Measurements from ENCODE around the gene SPTB. TPM values are rescaled to one million over a fixed set of nuclear protein-coding genes. Genes with fewer than 3 reads are reported as not detected.

SPTB gene
- total RNA-seq, 1 experiment from 2014 or later: 0.13 TPM

- Histone ChIP-seq H3K9me3 (ENCODE audit: control insufficient read depth, insufficient read depth, low read depth, low read length) (no peaks in the 10 kb centered on the region), H3K36me3 (ENCODE audit: control insufficient read depth, insufficient read depth, low read length) (no peaks in the 10 kb centered on the region), H3K27me3 (ENCODE audit: control insufficient read depth, insufficient read depth, low read length) (no peaks in the 10 kb centered on the region), H3K4me1 (ENCODE audit: control insufficient read depth, insufficient read depth, low read length) (peaks cover 3% of the 10 kb centered on the region; the same call in 1 of the 2 replicates), H3K27ac (ENCODE audit: low read length) (no peak overlapping the region), H3K4me3 (ENCODE audit: low read depth in 2 of 2, low read length in 2 of 2) (no peak overlapping the region)
- CTCF ChIA-PET: interaction anchor here (0.6 kb wide), 1 partner anchor 35 kb away, joined by 6 read pairs; no protein-coding TSS in a partner anchor
- in situ Hi-C loops (cut with HindIII; ENCODE audit: low pct_unique_long_range_greater_than_20kb, low sequenced_read_pairs): no loop called here
- no peak for TF ChIP-seq REST (IDR thresholded peaks at IDR 0.05; ENCODE audit: insufficient read depth in 1 of 2, low read depth in 2 of 2, low read length in 1 of 2)
- no peak for ATAC-seq
- intact Hi-C loops (cut with micrococcal nuclease; ENCODE audit: unreplicated experiment): no loop called here
- no TSS peak for BruUV-seq (replicated peaks)
- POLR2A ChIA-PET: no interaction called here
- no peak for DNase-seq (ENCODE audit: low read depth, low spot score)
These were observed 121.6 kb downstream of the SPTB start for GRCh38 chr14:64758025-64758521.

GRCh38 chr14:64757601-64758000, 122.1 kb downstream of the SPTB start:
- H3K4me3 ChIP-seq (ENCODE audit: low read depth in 2 of 2, low read length in 2 of 2): no peak overlapping the region
- POLR2A ChIA-PET: no interaction called here

More at GRCh38 chr14:64757601-64758000, 122.1 kb downstream of the SPTB start:
- DNase-seq (ENCODE audit: low read depth, low spot score) (no peak), ATAC-seq (no peak)
- Histone ChIP-seq H3K27me3 (ENCODE audit: control insufficient read depth, insufficient read depth, low read length) (no peaks in the 10 kb centered on the region), H3K36me3 (ENCODE audit: control insufficient read depth, insufficient read depth, low read length) (no peaks in the 10 kb centered on the region), H3K27ac (ENCODE audit: low read length) (no peak overlapping the region), H3K4me1 (ENCODE audit: control insufficient read depth, insufficient read depth, low read length) (peaks cover 3% of the 10 kb centered on the region; the same call in 1 of the 2 replicates), H3K9me3 (ENCODE audit: control insufficient read depth, insufficient read depth, low read depth, low read length) (no peaks in the 10 kb centered on the region)
- no TSS peak for BruUV-seq (replicated peaks)
- intact Hi-C loops (cut with micrococcal nuclease; ENCODE audit: unreplicated experiment): no loop called here
- TF ChIP-seq SIN3A (IDR thresholded peaks at IDR 0.05; ENCODE audit: borderline replicate concordance, insufficient read depth, low read depth, low read length): no peak
- no peak for TF ChIP-seq CTCF (IDR thresholded peaks at IDR 0.05)
- TF ChIP-seq TCF7L2 (IDR thresholded peaks at IDR 0.05; ENCODE audit: low read depth, low read length): no peak
- no peak for TF ChIP-seq POLR2AphosphoS5 (IDR thresholded peaks at IDR 0.05; ENCODE audit: low read depth, low read length)
- no peak for TF ChIP-seq REST (IDR thresholded peaks at IDR 0.05; ENCODE audit: insufficient read depth in 1 of 2, low read depth in 2 of 2, low read length in 1 of 2)
- CTCF ChIA-PET: no interaction called here
- in situ Hi-C loops (cut with HindIII; ENCODE audit: low pct_unique_long_range_greater_than_20kb, low sequenced_read_pairs): no loop called here
